HepG2 (cell line): ENCODE data around the gene ARF4. TPM values are rescaled to one million over a fixed set of nuclear protein-coding genes. Genes with fewer than 3 reads are reported as not detected.

ENCODE experiments used
- EP300 ChIP-seq, 3 experiments: sonication (generic) in 1 of 3; formaldehyde crosslinking in 1 of 3; IDR thresholded peaks; 2 replicates each; pipeline versions ENCODE4 v1.5.1 to v1.6.1; 2011 to 2020; ENCODE audit warnings: low read depth in 2 of 3, low read length in 2 of 3, borderline replicate concordance in 1 of 3, improper control_type of control experiment in 1 of 3, mild to moderate bottlenecking in 1 of 3, missing genetic modification reagents in 1 of 3, moderate library complexity in 1 of 3
- RBM39 ChIP-seq: fragments of 200-400 bp; formaldehyde crosslinking; IDR thresholded peaks from one replicate; pipeline ENCODE4 v1.6.1; 2018; ENCODE audit warnings: antibody characterized with exemption, mild to moderate bottlenecking, low read depth, low read length; ENCODE audit not compliant: poor library complexity, severe bottlenecking
- SMARCC2 ChIP-seq: fragments of 450-650 bp; IDR thresholded peaks from 2 replicates; pipeline ENCODE4 v1.6.1; 2017; ENCODE audit warnings: antibody characterized with exemption, mild to moderate bottlenecking
- SMC3 ChIP-seq: IDR thresholded peaks from 2 replicates; pipeline ENCODE4 v1.6.1; 2011; ENCODE audit warnings: low read length, improper control_type of control experiment
- SMYD3 ChIP-seq: sonication (generic); formaldehyde crosslinking; IDR thresholded peaks from 2 replicates; pipeline ENCODE4 v1.8.1; 2023; ENCODE audit warnings: mild to moderate bottlenecking, missing genetic modification reagents
- XRCC5 ChIP-seq: fragments of 200-400 bp; formaldehyde crosslinking; optimal IDR thresholded peaks from 2 replicates; pipeline ENCODE3; 2017; ENCODE audit warnings: mild to moderate bottlenecking, low read length
- ZNF484 ChIP-seq: sonication (generic); formaldehyde crosslinking; IDR thresholded peaks from 2 replicates; pipeline ENCODE4 v1.5.1; 2020; ENCODE audit warnings: mild to moderate bottlenecking, low read depth, missing genetic modification reagents, borderline replicate concordance
- ZSCAN30 ChIP-seq: sonication (generic); formaldehyde crosslinking; IDR thresholded peaks from 2 replicates; pipeline ENCODE4 v1.5.0; 2020; ENCODE audit warnings: mild to moderate bottlenecking, missing genetic modification reagents
- polyA plus RNA-seq, 8 experiments: library from polyadenylated mRNA; depleted of rRNA in 3 of 8; stranded (reverse) in 7 of 8; unstranded in 1 of 8; fragments of >200 nt; fragmentation: Illumina TruSeq in 4 of 8; extraction: Trizol in 4 of 8; gene quantifications; 2 replicates each; pipeline versions ENCODE4 v1.2.1 to v1.2.3, GENCODE V29; 2011 to 2016; ENCODE audit warnings: low read depth in 4 of 8, missing spikeins in 1 of 8, mixed read lengths in 1 of 8; ENCODE audit not compliant: insufficient read depth in 1 of 8
- total RNA-seq, 5 experiments: library from RNA; depleted of rRNA; stranded (reverse); fragments of >200 nt; fragmentation: Illumina TruSeq; extraction: Trizol; gene quantifications; 2 replicates each; pipeline ENCODE4 v1.2.3, GENCODE V29; 2016; ENCODE audit warnings: low read depth in 1 of 5
- TF ChIP-seq, protein P1 (sequence below): IDR thresholded peaks from 2 replicates; pipeline ENCODE4 v1.6.1; 2016; ENCODE audit warnings: low read depth, borderline replicate concordance
- TF ChIP-seq, protein P2 (sequence below): sonication (generic); formaldehyde crosslinking; IDR thresholded peaks from 2 replicates; pipeline ENCODE4 v1.4.0; 2020; ENCODE audit warnings: mild to moderate bottlenecking, missing genetic modification reagents
- TF ChIP-seq, protein P3 (sequence below): sonication (generic); formaldehyde crosslinking; conservative IDR thresholded peaks from 2 replicates; pipeline ENCODE4 v1.4.0; 2020; ENCODE audit warnings: missing genetic modification reagents
- TF ChIP-seq, protein P4 (sequence below): sonication (generic); formaldehyde crosslinking; IDR thresholded peaks from 2 replicates; pipeline ENCODE4 v1.4.0; 2020; ENCODE audit warnings: low read depth, mild to moderate bottlenecking, missing genetic modification reagents
- TF ChIP-seq, protein P5 (sequence below): sonication (generic); formaldehyde crosslinking; IDR thresholded peaks from 2 replicates; pipeline ENCODE4 v1.4.0; 2020; ENCODE audit warnings: missing genetic modification reagents, mild to moderate bottlenecking, borderline replicate concordance

ARF4 gene
- total and polyA plus RNA-seq, 2 of the 13 experiments (the other 11 are each of a cell fraction or from before 2014, with no cell fraction given): 184 to 250 TPM

DNA sequence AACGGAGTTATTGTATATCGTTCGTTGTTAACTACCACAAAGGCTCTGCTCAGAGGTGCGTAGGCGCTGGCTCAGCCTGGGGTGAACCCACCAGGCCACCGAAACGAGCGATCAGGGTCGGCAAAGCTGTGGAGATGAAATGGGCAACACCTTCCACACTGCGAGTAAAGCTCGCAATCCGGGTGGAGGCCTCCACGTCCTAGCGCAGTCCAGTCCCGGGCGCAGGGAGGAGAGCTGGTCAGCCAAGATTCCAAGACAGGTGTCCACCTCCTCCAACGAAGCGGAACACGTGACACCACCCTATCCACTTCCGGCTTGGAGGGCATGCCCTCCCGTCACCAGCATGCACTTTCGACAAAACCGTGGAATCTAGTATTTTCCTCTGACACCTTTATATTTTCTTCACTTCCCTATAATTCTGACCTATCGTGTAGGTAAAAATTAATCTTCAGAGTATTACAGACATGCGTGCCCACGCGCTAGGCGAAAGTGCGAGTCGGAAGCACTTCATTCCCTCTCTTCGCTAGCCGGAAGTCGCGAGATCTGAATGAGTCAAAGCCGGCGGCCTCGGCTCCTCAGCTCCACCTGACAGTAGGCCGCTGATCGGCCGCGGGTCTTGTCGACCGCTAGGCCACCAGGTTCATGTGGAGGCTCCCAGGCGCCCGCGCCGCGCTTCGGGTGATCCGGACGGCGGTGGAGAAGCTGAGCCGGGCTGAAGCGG is 41.2 kb downstream of the ARF4 start, which contains the start of gene PDE12 (continued):
- TF ChIP-seq ZNF484 (CRISPR knock-in tag) (no peak), SMC3 (no peak), SMYD3 (CRISPR knock-in tag) (peak; percentile 91), ZSCAN30 (CRISPR knock-in tag) (peak; percentile 97; the same call in 1 of the 2 replicates), EP300 (IDR thresholded peaks at IDR 0.05; ENCODE audit: low read depth in 2 of 2, low read length in 2 of 2) (peak in 1 of 2 experiments; percentile 82; a peak in 2 of 4 replicates), EP300 (CRISPR knock-in tag; IDR thresholded peaks at IDR 0.05; ENCODE audit: borderline replicate concordance) (peak; percentile 61; the same call in 1 of the 2 replicates), SMARCC2 (no peak), RBM39 (peak; percentile 73), XRCC5 (peak; percentile 91)
- TF ChIP-seq, protein P1, sequence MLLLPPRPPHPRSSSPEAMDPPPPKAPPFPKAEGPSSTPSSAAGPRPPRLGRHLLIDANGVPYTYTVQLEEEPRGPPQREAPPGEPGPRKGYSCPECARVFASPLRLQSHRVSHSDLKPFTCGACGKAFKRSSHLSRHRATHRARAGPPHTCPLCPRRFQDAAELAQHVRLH (CRISPR knock-in tag): peak; percentile 95; the same call in 1 of the 2 replicates
- TF ChIP-seq, protein P2, sequence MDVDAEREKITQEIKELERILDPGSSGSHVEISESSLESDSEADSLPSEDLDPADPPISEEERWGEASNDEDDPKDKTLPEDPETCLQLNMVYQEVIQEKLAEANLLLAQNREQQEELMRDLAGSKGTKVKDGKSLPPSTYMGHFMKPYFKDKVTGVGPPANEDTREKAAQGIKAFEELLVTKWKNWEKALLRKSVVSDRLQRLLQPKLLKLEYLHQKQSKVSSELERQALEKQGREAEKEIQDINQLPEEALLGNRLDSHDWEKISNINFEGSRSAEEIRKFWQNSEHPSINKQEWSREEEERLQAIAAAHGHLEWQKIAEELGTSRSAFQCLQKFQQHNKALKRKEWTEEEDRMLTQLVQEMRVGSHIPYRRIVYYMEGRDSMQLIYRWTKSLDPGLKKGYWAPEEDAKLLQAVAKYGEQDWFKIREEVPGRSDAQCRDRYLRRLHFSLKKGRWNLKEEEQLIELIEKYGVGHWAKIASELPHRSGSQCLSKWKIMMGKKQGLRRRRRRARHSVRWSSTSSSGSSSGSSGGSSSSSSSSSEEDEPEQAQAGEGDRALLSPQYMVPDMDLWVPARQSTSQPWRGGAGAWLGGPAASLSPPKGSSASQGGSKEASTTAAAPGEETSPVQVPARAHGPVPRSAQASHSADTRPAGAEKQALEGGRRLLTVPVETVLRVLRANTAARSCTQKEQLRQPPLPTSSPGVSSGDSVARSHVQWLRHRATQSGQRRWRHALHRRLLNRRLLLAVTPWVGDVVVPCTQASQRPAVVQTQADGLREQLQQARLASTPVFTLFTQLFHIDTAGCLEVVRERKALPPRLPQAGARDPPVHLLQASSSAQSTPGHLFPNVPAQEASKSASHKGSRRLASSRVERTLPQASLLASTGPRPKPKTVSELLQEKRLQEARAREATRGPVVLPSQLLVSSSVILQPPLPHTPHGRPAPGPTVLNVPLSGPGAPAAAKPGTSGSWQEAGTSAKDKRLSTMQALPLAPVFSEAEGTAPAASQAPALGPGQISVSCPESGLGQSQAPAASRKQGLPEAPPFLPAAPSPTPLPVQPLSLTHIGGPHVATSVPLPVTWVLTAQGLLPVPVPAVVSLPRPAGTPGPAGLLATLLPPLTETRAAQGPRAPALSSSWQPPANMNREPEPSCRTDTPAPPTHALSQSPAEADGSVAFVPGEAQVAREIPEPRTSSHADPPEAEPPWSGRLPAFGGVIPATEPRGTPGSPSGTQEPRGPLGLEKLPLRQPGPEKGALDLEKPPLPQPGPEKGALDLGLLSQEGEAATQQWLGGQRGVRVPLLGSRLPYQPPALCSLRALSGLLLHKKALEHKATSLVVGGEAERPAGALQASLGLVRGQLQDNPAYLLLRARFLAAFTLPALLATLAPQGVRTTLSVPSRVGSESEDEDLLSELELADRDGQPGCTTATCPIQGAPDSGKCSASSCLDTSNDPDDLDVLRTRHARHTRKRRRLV (CRISPR knock-in tag): no peak
- TF ChIP-seq, protein P3, sequence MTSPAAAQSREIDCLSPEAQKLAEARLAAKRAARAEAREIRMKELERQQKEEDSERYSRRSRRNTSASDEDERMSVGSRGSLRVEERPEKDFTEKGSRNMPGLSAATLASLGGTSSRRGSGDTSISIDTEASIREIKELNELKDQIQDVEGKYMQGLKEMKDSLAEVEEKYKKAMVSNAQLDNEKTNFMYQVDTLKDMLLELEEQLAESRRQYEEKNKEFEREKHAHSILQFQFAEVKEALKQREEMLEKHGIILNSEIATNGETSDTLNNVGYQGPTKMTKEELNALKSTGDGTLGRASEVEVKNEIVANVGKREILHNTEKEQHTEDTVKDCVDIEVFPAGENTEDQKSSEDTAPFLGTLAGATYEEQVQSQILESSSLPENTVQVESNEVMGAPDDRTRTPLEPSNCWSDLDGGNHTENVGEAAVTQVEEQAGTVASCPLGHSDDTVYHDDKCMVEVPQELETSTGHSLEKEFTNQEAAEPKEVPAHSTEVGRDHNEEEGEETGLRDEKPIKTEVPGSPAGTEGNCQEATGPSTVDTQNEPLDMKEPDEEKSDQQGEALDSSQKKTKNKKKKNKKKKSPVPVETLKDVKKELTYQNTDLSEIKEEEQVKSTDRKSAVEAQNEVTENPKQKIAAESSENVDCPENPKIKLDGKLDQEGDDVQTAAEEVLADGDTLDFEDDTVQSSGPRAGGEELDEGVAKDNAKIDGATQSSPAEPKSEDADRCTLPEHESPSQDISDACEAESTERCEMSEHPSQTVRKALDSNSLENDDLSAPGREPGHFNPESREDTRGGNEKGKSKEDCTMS (CRISPR knock-in tag): no peak
- TF ChIP-seq, protein P4, sequence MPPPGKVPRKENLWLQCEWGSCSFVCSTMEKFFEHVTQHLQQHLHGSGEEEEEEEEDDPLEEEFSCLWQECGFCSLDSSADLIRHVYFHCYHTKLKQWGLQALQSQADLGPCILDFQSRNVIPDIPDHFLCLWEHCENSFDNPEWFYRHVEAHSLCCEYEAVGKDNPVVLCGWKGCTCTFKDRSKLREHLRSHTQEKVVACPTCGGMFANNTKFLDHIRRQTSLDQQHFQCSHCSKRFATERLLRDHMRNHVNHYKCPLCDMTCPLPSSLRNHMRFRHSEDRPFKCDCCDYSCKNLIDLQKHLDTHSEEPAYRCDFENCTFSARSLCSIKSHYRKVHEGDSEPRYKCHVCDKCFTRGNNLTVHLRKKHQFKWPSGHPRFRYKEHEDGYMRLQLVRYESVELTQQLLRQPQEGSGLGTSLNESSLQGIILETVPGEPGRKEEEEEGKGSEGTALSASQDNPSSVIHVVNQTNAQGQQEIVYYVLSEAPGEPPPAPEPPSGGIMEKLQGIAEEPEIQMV: peak; percentile 85
- TF ChIP-seq, protein P5, sequence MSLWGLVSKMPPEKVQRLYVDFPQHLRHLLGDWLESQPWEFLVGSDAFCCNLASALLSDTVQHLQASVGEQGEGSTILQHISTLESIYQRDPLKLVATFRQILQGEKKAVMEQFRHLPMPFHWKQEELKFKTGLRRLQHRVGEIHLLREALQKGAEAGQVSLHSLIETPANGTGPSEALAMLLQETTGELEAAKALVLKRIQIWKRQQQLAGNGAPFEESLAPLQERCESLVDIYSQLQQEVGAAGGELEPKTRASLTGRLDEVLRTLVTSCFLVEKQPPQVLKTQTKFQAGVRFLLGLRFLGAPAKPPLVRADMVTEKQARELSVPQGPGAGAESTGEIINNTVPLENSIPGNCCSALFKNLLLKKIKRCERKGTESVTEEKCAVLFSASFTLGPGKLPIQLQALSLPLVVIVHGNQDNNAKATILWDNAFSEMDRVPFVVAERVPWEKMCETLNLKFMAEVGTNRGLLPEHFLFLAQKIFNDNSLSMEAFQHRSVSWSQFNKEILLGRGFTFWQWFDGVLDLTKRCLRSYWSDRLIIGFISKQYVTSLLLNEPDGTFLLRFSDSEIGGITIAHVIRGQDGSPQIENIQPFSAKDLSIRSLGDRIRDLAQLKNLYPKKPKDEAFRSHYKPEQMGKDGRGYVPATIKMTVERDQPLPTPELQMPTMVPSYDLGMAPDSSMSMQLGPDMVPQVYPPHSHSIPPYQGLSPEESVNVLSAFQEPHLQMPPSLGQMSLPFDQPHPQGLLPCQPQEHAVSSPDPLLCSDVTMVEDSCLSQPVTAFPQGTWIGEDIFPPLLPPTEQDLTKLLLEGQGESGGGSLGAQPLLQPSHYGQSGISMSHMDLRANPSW (CRISPR knock-in tag): no peak; the same call in 1 of the 2 replicates
